ENCODE measurements around the gene GNPDA1.

Gene GNPDA1

DNA sequence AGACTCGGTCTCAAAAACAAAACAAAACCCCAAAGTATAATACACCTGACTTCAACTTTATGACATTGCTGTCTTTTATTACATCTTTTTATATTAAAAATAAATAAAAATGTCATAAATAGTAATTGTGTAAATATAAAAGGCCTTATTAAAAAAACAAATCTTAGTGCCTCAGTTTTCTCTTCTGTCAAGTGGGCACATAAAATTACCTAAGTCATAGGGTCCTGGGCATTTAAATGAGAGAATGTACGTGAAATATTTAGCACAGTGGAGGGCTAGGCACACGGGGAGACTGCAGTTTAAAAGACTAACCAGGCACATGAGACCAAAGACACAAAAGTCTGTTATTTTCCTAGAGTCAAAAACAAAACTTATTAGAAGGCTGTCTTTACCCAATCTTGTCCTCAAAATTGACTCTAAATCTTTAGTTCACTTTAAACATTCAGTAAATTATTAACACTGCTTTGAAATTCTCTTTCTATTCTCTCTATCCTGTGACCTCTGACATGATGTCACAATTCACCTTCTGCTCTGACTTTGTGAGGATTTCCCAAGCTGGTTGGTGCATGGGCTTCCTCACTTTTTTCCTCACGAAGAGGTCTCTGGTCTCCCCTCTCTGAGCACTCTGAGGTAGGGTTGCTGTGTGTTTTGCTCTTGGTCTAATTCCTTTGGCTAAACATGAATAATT lies 46.4 kb downstream of the GNPDA1 start:
- H4K20me1 ChIP-seq (ENCODE audit: low read depth, low read length), result no peaks in the 10 kb centered on the region
- no peak overlapping the region for H3K27ac ChIP-seq (ENCODE audit: low read depth, low read length)
- no peak overlapping the region for H3K4me3 ChIP-seq (ENCODE audit: insufficient read depth, low read length, poor library complexity, severe bottlenecking)
- no peak overlapping the region for H3K9ac ChIP-seq (ENCODE audit: low read length)
- no peak overlapping the region for H3K4me2 ChIP-seq (ENCODE audit: low read depth, low read length, poor library complexity, severe bottlenecking)
- H3K9me3 ChIP-seq (ENCODE audit: insufficient read depth, low read length), result no peaks in the 10 kb centered on the region
- no peak overlapping the region for H2AFZ ChIP-seq (ENCODE audit: low read depth, low read length, severe bottlenecking)
- no peaks in the 10 kb centered on the region for H3K27me3 ChIP-seq (ENCODE audit: low read length)
- no peaks in the 10 kb centered on the region for H3K9me2 ChIP-seq (replicated peaks; ENCODE audit: insufficient read depth, low read length)
- peaks cover 22% of the 10 kb centered on the region; the same call in 1 of the 2 replicates for H3F3A ChIP-seq (ENCODE audit: insufficient read depth)
- H3K79me2 ChIP-seq (ENCODE audit: insufficient read depth, low read length), result peaks cover 5% of the 10 kb centered on the region; the same call in 1 of the 2 replicates
- TF ChIP-seq, protein P1, sequence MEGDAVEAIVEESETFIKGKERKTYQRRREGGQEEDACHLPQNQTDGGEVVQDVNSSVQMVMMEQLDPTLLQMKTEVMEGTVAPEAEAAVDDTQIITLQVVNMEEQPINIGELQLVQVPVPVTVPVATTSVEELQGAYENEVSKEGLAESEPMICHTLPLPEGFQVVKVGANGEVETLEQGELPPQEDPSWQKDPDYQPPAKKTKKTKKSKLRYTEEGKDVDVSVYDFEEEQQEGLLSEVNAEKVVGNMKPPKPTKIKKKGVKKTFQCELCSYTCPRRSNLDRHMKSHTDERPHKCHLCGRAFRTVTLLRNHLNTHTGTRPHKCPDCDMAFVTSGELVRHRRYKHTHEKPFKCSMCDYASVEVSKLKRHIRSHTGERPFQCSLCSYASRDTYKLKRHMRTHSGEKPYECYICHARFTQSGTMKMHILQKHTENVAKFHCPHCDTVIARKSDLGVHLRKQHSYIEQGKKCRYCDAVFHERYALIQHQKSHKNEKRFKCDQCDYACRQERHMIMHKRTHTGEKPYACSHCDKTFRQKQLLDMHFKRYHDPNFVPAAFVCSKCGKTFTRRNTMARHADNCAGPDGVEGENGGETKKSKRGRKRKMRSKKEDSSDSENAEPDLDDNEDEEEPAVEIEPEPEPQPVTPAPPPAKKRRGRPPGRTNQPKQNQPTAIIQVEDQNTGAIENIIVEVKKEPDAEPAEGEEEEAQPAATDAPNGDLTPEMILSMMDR (IDR thresholded peaks at IDR 0.05; ENCODE audit: insufficient read depth, low read length, poor library complexity, severe bottlenecking), result no peak
- no peak for TF ChIP-seq EZH2phosphoT487 (conservative IDR thresholded peaks at IDR 0.05; ENCODE audit: low read length)
- H3K36me3 ChIP-seq (ENCODE audit: low read length), result no peaks in the 10 kb centered on the region

DNA sequence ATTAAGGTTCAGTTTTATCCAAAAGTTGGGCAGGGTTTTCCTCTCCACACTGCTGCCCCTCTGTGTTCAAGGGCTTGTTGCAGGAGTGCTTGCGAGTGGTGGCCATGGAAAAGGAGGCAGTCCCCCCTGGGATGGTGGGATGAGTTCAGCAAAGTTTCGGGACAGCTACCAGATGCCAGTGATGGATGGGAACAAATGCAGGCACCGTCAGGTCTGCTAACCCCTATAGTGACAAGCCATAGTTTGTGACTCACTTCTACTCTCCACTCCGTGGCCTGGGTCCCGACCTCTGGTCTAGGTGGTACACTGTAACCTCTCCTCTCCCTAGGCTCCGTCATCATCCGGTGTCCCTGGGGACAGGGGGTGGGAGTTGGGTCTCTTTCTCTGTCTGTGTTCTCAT lies 47.8 kb downstream of the GNPDA1 start:
- Histone ChIP-seq H3K27ac (ENCODE audit: low read depth, low read length) (no peak overlapping the region), H3K79me2 (ENCODE audit: insufficient read depth, low read length) (peaks cover 4% of the 10 kb centered on the region; the same call in 1 of the 2 replicates), H3K9ac (ENCODE audit: low read length) (no peak overlapping the region), H2AFZ (ENCODE audit: low read depth, low read length, severe bottlenecking) (no peak overlapping the region), H3K36me3 (ENCODE audit: low read length) (no peaks in the 10 kb centered on the region), H3F3A (ENCODE audit: insufficient read depth) (peaks cover 12% of the 10 kb centered on the region; the same call in 1 of the 2 replicates), H3K9me2 (replicated peaks; ENCODE audit: insufficient read depth, low read length) (no peaks in the 10 kb centered on the region), H3K27me3 (ENCODE audit: low read length) (no peaks in the 10 kb centered on the region), H4K20me1 (ENCODE audit: low read depth, low read length) (no peaks in the 10 kb centered on the region), H3K4me3 (ENCODE audit: insufficient read depth, low read length, poor library complexity, severe bottlenecking) (no peak overlapping the region), H3K9me3 (ENCODE audit: insufficient read depth, low read length) (no peaks in the 10 kb centered on the region), H3K4me2 (ENCODE audit: low read depth, low read length, poor library complexity, severe bottlenecking) (no peak overlapping the region)
- no peak for TF ChIP-seq EZH2phosphoT487 (conservative IDR thresholded peaks at IDR 0.05; ENCODE audit: low read length)
- TF ChIP-seq, protein P1 (IDR thresholded peaks at IDR 0.05; ENCODE audit: insufficient read depth, low read length, poor library complexity, severe bottlenecking), result no peak

DNA sequence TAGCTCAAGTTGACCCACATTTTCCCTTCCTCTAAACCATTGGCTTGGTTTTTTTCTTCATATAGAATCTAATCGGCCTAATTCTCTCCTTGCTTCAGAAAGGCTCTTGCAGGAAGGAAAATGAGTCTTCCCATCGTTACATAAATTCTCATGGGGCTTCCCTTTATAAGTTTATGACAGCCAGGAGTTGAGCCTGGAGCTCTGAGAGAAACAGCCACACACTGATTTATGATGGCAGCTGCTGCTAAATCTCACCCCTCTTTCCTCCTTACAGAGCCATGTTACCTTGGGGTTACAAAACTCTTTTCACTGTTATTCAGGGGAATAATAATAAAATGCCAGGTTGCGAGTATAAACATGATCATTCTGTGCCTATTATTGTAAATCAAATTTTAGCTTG lies 49.1 kb downstream of the GNPDA1 start:
- H3K79me2 ChIP-seq (ENCODE audit: insufficient read depth, low read length), result no peaks in the 10 kb centered on the region
- no peaks in the 10 kb centered on the region for H3K36me3 ChIP-seq (ENCODE audit: low read length)
- no peak overlapping the region for H3K4me3 ChIP-seq (ENCODE audit: insufficient read depth, low read length, poor library complexity, severe bottlenecking)
- H3K9ac ChIP-seq (ENCODE audit: low read length), result no peak overlapping the region
- no peak overlapping the region for H2AFZ ChIP-seq (ENCODE audit: low read depth, low read length, severe bottlenecking)
- H3K9me3 ChIP-seq (ENCODE audit: insufficient read depth, low read length), result no peaks in the 10 kb centered on the region
- peaks cover 3% of the 10 kb centered on the region; the same call in 1 of the 2 replicates for H3F3A ChIP-seq (ENCODE audit: insufficient read depth)
- H3K4me2 ChIP-seq (ENCODE audit: low read depth, low read length, poor library complexity, severe bottlenecking), result no peak overlapping the region
- H4K20me1 ChIP-seq (ENCODE audit: low read depth, low read length), result no peaks in the 10 kb centered on the region
- H3K9me2 ChIP-seq (replicated peaks; ENCODE audit: insufficient read depth, low read length), result no peaks in the 10 kb centered on the region
- no peaks in the 10 kb centered on the region for H3K27me3 ChIP-seq (ENCODE audit: low read length)
- no peak for TF ChIP-seq EZH2phosphoT487 (conservative IDR thresholded peaks at IDR 0.05; ENCODE audit: low read length)
- TF ChIP-seq, protein P1 (IDR thresholded peaks at IDR 0.05; ENCODE audit: insufficient read depth, low read length, poor library complexity, severe bottlenecking), result no peak
- H3K27ac ChIP-seq (ENCODE audit: low read depth, low read length), result no peak overlapping the region
